ENCODE results near the gene BUB3. TPM values are rescaled to one million over a fixed set of nuclear protein-coding genes. Genes with fewer than 3 reads are reported as not detected.

BUB3 gene
- total RNA-seq, 1 donor = 107 TPM

GRCh38 chr10:123180101-123181090, 26.2 kb downstream of the BUB3 start:
- no peak overlapping the region for H3K27ac ChIP-seq (ENCODE audit: low read depth, low read length)
- no peaks in the 10 kb centered on the region for H4K20me1 ChIP-seq (ENCODE audit: insufficient read depth, low read length)
- H3K4me2 ChIP-seq (ENCODE audit: insufficient read depth, low read length) = no peak overlapping the region
- no peak for DNase-seq (ENCODE audit: insufficient read length, low spot score, missing footprints)
- H3K4me1 ChIP-seq (ENCODE audit: insufficient read depth, low read length) = no peaks in the 10 kb centered on the region
- H3K79me2 ChIP-seq (ENCODE audit: insufficient read depth, low read length) = no peaks in the 10 kb centered on the region
- H3K9me3 ChIP-seq (ENCODE audit: low read depth, low read length) = no peaks in the 10 kb centered on the region
- no peak overlapping the region for H2AFZ ChIP-seq (ENCODE audit: low read length)
- no peak overlapping the region for H3K4me3 ChIP-seq (ENCODE audit: insufficient read depth, low read length)
- TF ChIP-seq CTCF (IDR thresholded peaks at IDR 0.05; ENCODE audit: extremely low read depth, low read depth, low read length) = no peak
- no peaks in the 10 kb centered on the region for H3K27me3 ChIP-seq (ENCODE audit: insufficient read depth, low read length)
- no peaks in the 10 kb centered on the region for H3K36me3 ChIP-seq (ENCODE audit: insufficient read depth, low read length)

GRCh38 chr10:123183724-123184123, 29.5 kb downstream of the BUB3 start:
- no peaks in the 10 kb centered on the region for H3K4me1 ChIP-seq (ENCODE audit: insufficient read depth, low read length)
- H2AFZ ChIP-seq (ENCODE audit: low read length) = no peak overlapping the region
- no peaks in the 10 kb centered on the region for H3K79me2 ChIP-seq (ENCODE audit: insufficient read depth, low read length)
- no peaks in the 10 kb centered on the region for H4K20me1 ChIP-seq (ENCODE audit: insufficient read depth, low read length)
- no peak for DNase-seq (ENCODE audit: insufficient read length, low spot score, missing footprints)
- no peak overlapping the region for H3K4me2 ChIP-seq (ENCODE audit: insufficient read depth, low read length)
- H3K36me3 ChIP-seq (ENCODE audit: insufficient read depth, low read length) = no peaks in the 10 kb centered on the region
- H3K4me3 ChIP-seq (ENCODE audit: insufficient read depth, low read length) = no peak overlapping the region
- H3K9me3 ChIP-seq (ENCODE audit: low read depth, low read length) = no peaks in the 10 kb centered on the region
- no peak overlapping the region for H3K27ac ChIP-seq (ENCODE audit: low read depth, low read length)
- no peak for TF ChIP-seq CTCF (IDR thresholded peaks at IDR 0.05; ENCODE audit: extremely low read depth, low read depth, low read length)
- no peaks in the 10 kb centered on the region for H3K27me3 ChIP-seq (ENCODE audit: insufficient read depth, low read length)

GRCh38 chr10:123187781-123188180, 33.6 kb downstream of the BUB3 start:
- Histone ChIP-seq H4K20me1 (ENCODE audit: insufficient read depth, low read length) (no peaks in the 10 kb centered on the region), H2AFZ (ENCODE audit: low read length) (no peak overlapping the region), H3K4me2 (ENCODE audit: insufficient read depth, low read length) (no peak overlapping the region), H3K79me2 (ENCODE audit: insufficient read depth, low read length) (no peaks in the 10 kb centered on the region), H3K4me1 (ENCODE audit: insufficient read depth, low read length) (no peaks in the 10 kb centered on the region), H3K27me3 (ENCODE audit: insufficient read depth, low read length) (no peaks in the 10 kb centered on the region), H3K36me3 (ENCODE audit: insufficient read depth, low read length) (no peaks in the 10 kb centered on the region), H3K27ac (ENCODE audit: low read depth, low read length) (no peak overlapping the region), H3K4me3 (ENCODE audit: insufficient read depth, low read length) (no peak overlapping the region), H3K9me3 (ENCODE audit: low read depth, low read length) (no peaks in the 10 kb centered on the region)
- TF ChIP-seq CTCF (IDR thresholded peaks at IDR 0.05; ENCODE audit: extremely low read depth, low read depth, low read length) = no peak
- no peak for DNase-seq (ENCODE audit: insufficient read length, low spot score, missing footprints)

- H3K27ac ChIP-seq (ENCODE audit: low read depth, low read length) = no peak overlapping the region
- no peaks in the 10 kb centered on the region for H3K79me2 ChIP-seq (ENCODE audit: insufficient read depth, low read length)
- no peaks in the 10 kb centered on the region for H4K20me1 ChIP-seq (ENCODE audit: insufficient read depth, low read length)
- H3K36me3 ChIP-seq (ENCODE audit: insufficient read depth, low read length) = no peaks in the 10 kb centered on the region
- H2AFZ ChIP-seq (ENCODE audit: low read length) = no peak overlapping the region
- H3K27me3 ChIP-seq (ENCODE audit: insufficient read depth, low read length) = no peaks in the 10 kb centered on the region
- H3K4me2 ChIP-seq (ENCODE audit: insufficient read depth, low read length) = no peak overlapping the region
- H3K4me1 ChIP-seq (ENCODE audit: insufficient read depth, low read length) = no peaks in the 10 kb centered on the region
- no peak overlapping the region for H3K4me3 ChIP-seq (ENCODE audit: insufficient read depth, low read length)
- TF ChIP-seq CTCF (IDR thresholded peaks at IDR 0.05; ENCODE audit: extremely low read depth, low read depth, low read length) = no peak
- no peaks in the 10 kb centered on the region for H3K9me3 ChIP-seq (ENCODE audit: low read depth, low read length)
- DNase-seq (ENCODE audit: insufficient read length, low spot score, missing footprints) = no peak
Measured at GRCh38 chr10:123191886-123192285, 37.7 kb downstream of the BUB3 start.
